ENCODE results near the gene IGF2BP2. TPM values are rescaled to one million over a fixed set of nuclear protein-coding genes. Genes with fewer than 3 reads are reported as not detected.

Gene IGF2BP2
- total RNA-seq, 1 experiment from 2014 or later, result 135 TPM

DNA sequence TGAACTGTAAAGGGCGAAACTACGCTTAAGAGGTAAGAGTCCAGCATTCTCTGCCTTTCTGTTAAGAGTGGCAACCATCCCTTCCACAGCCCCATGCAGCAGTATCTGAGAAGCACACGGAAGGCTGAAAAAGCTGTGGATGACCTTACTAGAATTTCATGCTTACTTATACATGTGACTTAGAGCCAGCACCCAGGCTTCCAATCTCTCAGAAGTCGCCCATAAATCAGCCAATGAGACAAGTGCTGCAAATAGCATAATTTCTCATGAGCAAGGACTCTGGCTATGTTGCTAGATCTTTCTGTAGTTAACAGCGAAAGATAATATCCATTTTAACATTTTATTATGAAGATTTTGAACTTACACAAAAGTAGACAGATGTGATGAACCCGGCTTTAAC, 65.3 kb downstream of the IGF2BP2 start:
- H3K79me2 ChIP-seq (ENCODE audit: insufficient read depth, low read length), result peaks cover 100% of the 10 kb centered on the region
- H2AFZ ChIP-seq (ENCODE audit: low read depth, low read length, poor library complexity, severe bottlenecking), result no peak overlapping the region
- no peaks in the 10 kb centered on the region for H3K27me3 ChIP-seq (ENCODE audit: insufficient read depth, low read length)
- ChIA-PET POLR2A (no interaction called here), CTCF (interaction anchor here (0.9 kb wide), 1 partner anchor 99 kb away, joined by 3 read pairs; no protein-coding TSS in a partner anchor), RAD21 (ENCODE audit: low non-redundant PET in 1 of 2, low total read pairs in 2 of 2, uncharacterized antibody in 2 of 2, unreplicated experiment in 2 of 2) (no interaction called here)
- no peaks in the 10 kb centered on the region for H3K9me3 ChIP-seq (ENCODE audit: control insufficient read depth in 1 of 2, insufficient read depth in 1 of 2, low read depth in 1 of 2, low read length in 2 of 2)
- H4K20me1 ChIP-seq (ENCODE audit: insufficient read depth), result peaks cover 43% of the 10 kb centered on the region; the same call in 1 of the 2 replicates
- intact Hi-C loops (cut with micrococcal nuclease), result no loop called here
- TF ChIP-seq TCF7L2 (IDR thresholded peaks at IDR 0.05; ENCODE audit: borderline replicate concordance, extremely low read depth, insufficient read depth, insufficient read length), result no peak
- TF ChIP-seq, protein P1, sequence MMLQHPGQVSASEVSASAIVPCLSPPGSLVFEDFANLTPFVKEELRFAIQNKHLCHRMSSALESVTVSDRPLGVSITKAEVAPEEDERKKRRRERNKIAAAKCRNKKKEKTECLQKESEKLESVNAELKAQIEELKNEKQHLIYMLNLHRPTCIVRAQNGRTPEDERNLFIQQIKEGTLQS (IDR thresholded peaks at IDR 0.05), result no peak
- no peak for TF ChIP-seq EZH2phosphoT487 (IDR thresholded peaks at IDR 0.05; ENCODE audit: borderline replicate concordance)
- no peak for TF ChIP-seq ZFX (IDR thresholded peaks at IDR 0.05)
- no peak for TF ChIP-seq JUND (IDR thresholded peaks at IDR 0.05)
- no peak for TF ChIP-seq EZH2 (IDR thresholded peaks at IDR 0.05)
- TF ChIP-seq ZNF274 (IDR thresholded peaks at IDR 0.05; ENCODE audit: low read depth, low read length), result no peak
- no peak for TF ChIP-seq FOSL1 (IDR thresholded peaks at IDR 0.05; ENCODE audit: low read depth)
- no peak for TF ChIP-seq SIN3A (IDR thresholded peaks at IDR 0.05; ENCODE audit: low read depth)
- TF ChIP-seq EGR1 (IDR thresholded peaks at IDR 0.05; ENCODE audit: low read depth), result no peak
- no peak for TF ChIP-seq CEBPB (IDR thresholded peaks at IDR 0.05; ENCODE audit: low read depth)
- TF ChIP-seq CBX3 (IDR thresholded peaks at IDR 0.05; ENCODE audit: low read depth), result no peak
- no peak for TF ChIP-seq POLR2A (IDR thresholded peaks at IDR 0.05; ENCODE audit: borderline replicate concordance, extremely low read depth, insufficient read depth, insufficient read length)
- TF ChIP-seq, protein P2, sequence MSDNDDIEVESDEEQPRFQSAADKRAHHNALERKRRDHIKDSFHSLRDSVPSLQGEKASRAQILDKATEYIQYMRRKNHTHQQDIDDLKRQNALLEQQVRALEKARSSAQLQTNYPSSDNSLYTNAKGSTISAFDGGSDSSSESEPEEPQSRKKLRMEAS (IDR thresholded peaks at IDR 0.05), result no peak
- TF ChIP-seq, protein P3, sequence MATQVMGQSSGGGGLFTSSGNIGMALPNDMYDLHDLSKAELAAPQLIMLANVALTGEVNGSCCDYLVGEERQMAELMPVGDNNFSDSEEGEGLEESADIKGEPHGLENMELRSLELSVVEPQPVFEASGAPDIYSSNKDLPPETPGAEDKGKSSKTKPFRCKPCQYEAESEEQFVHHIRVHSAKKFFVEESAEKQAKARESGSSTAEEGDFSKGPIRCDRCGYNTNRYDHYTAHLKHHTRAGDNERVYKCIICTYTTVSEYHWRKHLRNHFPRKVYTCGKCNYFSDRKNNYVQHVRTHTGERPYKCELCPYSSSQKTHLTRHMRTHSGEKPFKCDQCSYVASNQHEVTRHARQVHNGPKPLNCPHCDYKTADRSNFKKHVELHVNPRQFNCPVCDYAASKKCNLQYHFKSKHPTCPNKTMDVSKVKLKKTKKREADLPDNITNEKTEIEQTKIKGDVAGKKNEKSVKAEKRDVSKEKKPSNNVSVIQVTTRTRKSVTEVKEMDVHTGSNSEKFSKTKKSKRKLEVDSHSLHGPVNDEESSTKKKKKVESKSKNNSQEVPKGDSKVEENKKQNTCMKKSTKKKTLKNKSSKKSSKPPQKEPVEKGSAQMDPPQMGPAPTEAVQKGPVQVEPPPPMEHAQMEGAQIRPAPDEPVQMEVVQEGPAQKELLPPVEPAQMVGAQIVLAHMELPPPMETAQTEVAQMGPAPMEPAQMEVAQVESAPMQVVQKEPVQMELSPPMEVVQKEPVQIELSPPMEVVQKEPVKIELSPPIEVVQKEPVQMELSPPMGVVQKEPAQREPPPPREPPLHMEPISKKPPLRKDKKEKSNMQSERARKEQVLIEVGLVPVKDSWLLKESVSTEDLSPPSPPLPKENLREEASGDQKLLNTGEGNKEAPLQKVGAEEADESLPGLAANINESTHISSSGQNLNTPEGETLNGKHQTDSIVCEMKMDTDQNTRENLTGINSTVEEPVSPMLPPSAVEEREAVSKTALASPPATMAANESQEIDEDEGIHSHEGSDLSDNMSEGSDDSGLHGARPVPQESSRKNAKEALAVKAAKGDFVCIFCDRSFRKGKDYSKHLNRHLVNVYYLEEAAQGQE (IDR thresholded peaks at IDR 0.05; ENCODE audit: low read depth), result no peak
- TF ChIP-seq RAD21 (IDR thresholded peaks at IDR 0.05; ENCODE audit: low read depth), result no peak
- no peak overlapping the region for H3K9ac ChIP-seq (ENCODE audit: low read length)
- no TSS peak for BruUV-seq (replicated peaks)
- no peaks in the 10 kb centered on the region for H3K9me2 ChIP-seq (ENCODE audit: insufficient read depth)
- DNase-seq (ENCODE audit: low read depth, low spot score) (no peak), ATAC-seq (no peak)
- no peak overlapping the region for H3K4me2 ChIP-seq (ENCODE audit: low read length)
- H3K36me3 ChIP-seq (ENCODE audit: control insufficient read depth in 1 of 2, insufficient read depth in 2 of 2, low read length in 2 of 2), result 0 out of 4 replicates have a peak, but pooled peaks cover 0 to 3% of the 10 kb centered on the region in 2 experiments
- H3K4me1 ChIP-seq (ENCODE audit: control insufficient read depth in 1 of 2, insufficient read depth in 2 of 2, low read length in 2 of 2), result peaks cover 31 to 58% of the 10 kb centered on the region in 2 experiments
- no peak overlapping the region for H3K27ac ChIP-seq (ENCODE audit: low read depth, low read length)
- H3K4me3 ChIP-seq (replicated peaks in 1 of 2; ENCODE audit: low read depth in 1 of 2, low read length in 2 of 2), result no peak overlapping the region

Measured in HCT116 (cell line).